HG03135 (cell line): Measurements from ENCODE around the gene CACUL1.
A peak's percentile ranks its signal among the peaks of the same experiment; 100 is the strongest.

Experiments used
- ATAC-seq: cut with Tn5 transposase; IDR thresholded peaks from one replicate; pipeline ENCODE4 v1.9.1; 2021; ENCODE audit warnings: mild to moderate bottlenecking, moderate library complexity; ENCODE audit not compliant: unreplicated experiment

CACUL1 gene

DNA sequence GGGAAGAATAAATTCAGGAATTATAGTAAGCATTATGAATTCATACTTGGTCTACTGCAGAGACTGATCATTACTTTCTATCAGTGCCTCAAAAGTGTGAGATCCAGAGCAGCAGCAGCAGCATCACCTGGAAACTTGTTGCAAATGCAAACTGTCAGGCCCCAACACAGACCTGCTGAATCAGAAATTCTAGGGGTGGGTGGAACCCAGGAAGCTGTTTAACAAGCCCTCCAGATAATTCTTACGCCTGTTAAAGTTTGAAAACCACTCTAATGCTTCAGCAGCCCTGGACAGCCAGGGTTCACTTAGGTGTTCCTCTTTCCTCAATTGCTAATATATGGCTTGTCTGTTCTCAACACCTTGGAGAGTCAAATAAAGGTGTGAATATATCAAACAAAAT lies 19.5 kb downstream of the CACUL1 start:
- ATAC-seq = no peak

DNA sequence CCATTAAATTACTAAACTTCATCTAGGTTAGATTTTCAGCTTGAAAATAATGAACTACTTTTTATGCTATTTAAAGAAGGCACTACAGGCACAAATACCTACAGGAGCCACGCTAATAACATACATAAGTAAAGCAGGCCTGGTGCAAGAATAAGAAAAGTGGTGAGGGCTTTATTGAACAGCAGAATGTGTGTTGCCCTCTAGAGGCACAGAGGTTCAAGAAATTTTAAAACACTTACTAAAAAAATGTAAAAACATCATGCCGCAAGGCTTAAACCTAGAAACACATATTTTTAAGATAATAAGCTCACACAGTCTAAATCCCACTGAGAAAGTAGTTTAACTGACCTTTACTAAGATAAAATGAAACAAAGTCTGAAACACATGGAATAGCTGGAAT lies 20.3 kb downstream of the CACUL1 start:
- ATAC-seq = no peak

GRCh38 chr10:118732245-118733165 lies 22.3 kb downstream of the CACUL1 start:
- no peak for ATAC-seq

DNA sequence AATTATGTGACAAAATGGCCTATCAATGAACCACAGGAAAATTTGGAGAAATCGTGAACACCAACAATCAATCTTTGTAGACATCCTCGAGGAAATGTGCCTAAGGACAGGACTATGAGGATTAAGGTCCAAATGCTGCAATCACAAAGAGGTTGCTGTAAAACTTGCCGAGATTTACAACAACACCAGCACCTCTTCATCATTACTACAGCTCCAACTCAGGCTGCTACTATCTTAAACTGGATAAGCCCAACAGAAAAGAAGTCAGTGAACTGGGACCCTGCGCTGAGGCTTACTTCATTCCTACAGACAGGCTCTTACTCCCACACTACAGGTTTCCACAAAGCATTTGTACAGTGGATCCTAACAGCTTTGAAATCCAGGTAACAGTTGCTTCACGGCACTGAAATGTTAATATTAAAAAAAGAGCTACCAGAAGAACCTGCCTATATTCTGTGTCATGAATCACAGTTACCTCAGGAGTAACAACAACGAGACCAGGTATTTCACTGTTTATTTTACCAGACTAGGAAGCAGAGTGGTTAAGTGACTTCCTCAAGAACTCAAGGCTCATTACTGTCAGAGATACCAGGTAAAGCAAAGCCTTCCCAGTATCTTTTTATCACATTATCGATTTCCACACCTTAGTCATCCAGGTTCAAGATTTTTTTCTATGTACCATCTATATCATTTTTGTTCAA lies 23.9 kb downstream of the CACUL1 start:
- ATAC-seq = no peak

DNA sequence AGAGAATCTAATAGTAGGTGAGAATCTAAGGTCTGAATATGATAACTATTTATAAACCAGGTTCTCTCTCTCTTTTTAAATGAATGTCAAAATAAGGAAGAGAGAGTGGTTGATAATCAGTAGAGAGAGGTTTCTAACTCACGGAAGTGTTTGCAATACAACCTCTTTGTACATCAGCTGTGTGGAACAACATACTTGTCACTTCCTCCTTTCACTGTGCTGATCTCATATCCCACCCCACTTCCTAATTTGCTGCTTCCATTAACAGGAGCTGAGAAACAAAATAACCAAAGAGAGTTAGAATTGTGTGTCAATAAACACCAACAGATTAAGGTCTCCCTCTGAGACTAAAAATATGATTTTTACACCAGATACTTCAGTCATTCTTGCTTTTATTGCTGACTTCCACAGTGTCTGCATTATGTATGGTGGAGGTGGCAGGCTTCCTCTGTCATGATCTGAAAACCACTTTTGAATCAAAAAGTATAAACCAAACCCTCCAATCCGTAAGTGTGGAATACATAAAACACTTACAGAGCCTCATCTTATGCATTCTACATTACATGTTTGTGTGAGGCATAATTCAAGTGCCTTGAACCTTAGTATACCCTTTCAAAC lies 25.0 kb downstream of the CACUL1 start:
- ATAC-seq = peak; percentile 92

GRCh38 chr10:118729200-118729599 lies 25.6 kb downstream of the CACUL1 start:
- ATAC-seq = no peak

GRCh38 chr10:118725886-118726500 lies 28.8 kb downstream of the CACUL1 start:
- ATAC-seq = no peak

- ATAC-seq = no peak
These were observed 31.3 kb downstream of the CACUL1 start for GRCh38 chr10:118723466-118723865.

DNA sequence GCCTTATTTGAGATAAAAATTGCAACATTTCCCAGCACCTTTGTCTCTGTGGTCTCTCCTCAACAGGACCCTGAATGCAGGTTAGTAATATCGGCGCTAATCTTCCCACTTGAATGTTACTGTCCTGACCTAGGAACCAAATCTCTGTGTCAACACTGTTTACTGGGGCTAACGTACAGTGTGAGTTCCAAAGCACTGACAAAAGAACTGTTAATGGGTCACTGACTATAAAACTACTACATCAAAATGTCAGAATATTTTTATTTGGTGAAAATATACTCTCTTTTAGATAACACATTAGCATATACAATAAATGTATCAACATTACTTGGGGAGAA lies 33.3 kb downstream of the CACUL1 start:
- no peak for ATAC-seq

DNA sequence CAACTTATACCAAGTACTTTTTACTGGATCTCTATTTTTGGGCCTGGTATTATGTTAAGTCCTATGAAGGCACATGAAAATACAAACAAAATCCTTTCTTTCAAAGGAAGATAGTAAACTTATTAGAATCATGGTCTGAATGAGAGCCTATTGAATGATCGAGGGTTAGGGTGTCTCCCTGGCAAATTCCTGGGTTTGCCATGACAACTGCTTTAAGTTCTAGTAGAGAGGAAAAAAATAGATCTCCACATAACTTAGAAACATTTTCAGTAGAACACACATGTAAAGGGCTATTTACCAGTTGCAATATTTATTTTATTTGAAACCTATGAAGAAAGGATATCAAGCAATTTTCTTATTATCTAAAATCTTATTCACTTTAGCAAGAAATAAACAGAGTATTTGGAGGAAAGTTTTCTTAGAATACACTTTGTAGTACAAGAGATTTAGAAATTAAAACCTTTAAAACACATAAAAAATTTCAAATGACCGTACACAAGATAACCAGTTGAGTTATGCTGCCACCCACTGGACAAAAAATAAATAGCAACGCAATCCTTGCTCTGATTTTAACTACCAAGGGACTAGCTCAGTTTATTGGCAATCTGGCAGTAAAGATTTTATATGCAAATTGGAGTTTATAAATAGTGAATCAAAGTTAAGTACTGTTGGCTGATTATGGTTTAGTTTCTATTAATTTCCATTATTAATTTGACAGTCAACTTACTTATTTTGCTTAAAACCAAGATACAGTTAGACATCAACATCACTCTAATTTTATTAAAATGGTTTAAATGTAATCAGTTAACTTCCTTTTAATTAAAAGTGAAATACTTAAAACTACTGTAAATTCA lies 33.9 kb downstream of the CACUL1 start:
- ATAC-seq = peak; percentile 55

GRCh38 chr10:118714366-118714765 lies 40.4 kb downstream of the CACUL1 start:
- ATAC-seq = no peak

GRCh38 chr10:118712930-118713634 lies 41.7 kb downstream of the CACUL1 start:
- no peak for ATAC-seq

DNA sequence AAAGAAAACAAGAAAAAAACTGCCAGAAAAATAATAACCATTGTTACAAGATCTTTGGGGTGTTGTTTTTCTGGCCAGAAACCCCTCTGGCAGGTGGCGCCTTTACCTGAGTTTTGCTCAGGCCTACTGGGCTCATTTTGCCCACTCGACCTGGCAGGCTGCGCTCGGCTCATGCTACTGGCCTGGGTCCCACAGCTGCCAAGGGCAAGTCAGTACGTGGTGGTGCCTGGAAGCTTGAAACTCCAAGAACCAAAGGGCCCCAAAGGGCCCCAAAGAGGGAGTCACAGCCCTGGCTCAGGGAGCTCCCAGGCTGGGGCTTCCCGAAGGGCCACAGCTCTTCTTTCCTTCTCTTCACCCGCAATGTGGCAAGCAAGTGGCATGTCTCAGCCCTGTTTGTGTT lies 42.7 kb downstream of the CACUL1 start:
- no peak for ATAC-seq

DNA sequence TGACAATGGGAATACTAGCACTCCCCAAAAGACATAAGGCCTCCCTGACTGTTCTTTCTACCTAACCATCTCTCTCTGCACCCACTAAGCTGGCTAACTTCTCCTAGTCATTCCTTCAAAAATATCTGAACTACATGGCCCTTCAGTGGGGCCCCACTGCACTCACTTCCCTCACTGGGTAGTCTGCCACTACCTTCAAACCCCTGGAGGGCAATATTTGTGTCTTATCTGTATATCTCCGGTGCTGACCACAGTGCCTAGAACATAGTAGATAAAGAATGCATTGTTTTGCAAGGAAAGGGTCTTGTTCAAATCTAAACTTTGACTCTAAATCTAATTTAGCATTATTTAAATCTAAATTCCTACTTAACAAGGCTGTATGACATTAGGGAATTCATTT lies 44.3 kb downstream of the CACUL1 start:
- ATAC-seq = no peak

GRCh38 chr10:118708571-118708970 lies 46.2 kb downstream of the CACUL1 start:
- no peak for ATAC-seq

GRCh38 chr10:118704711-118705110 lies 50.1 kb downstream of the CACUL1 start:
- ATAC-seq = no peak

- ATAC-seq = no peak
These were observed 53.0 kb downstream of the CACUL1 start for GRCh38 chr10:118701529-118702323.

DNA sequence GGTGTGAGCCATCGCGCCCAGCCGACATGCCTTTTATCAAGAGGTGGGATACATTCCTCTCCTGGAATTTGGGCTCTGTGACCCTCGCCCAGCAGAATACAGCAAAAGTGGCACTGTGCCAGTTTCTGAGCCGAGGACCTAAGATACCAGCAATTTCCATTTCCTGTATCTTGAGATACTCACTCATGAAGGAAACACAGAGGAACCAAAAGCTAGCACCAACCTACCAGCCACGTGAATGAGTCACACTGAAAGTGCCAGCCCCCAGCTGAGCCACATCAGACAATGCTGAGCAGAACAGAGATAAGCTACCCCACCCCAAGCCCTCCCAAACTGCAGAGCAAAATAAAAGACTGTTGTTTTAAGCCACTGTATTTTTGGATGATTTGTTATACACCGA lies 56.3 kb downstream of the CACUL1 start:
- peak; percentile 93 for ATAC-seq

- ATAC-seq = no peak
These were observed 59.9 kb downstream of the CACUL1 start for GRCh38 chr10:118694848-118695247.
